KMS-11 (cell line): ENCODE measurements around the gene NPSR1.

Experiments
- H2AFZ ChIP-seq: fragments of 200-600 bp; sonication (generic); 2 replicates; pipeline ENCODE4 v1.6.1; 2016; ENCODE audit warnings: antibody characterized with exemption, mixed run types, low read depth
- H3K27ac ChIP-seq: fragments of 200-600 bp; sonication (generic); 2 replicates; pipeline ENCODE4 v1.6.1; 2016; ENCODE audit warnings: mild to moderate bottlenecking, mixed run types
- H3K27me3 ChIP-seq: fragments of 200-600 bp; sonication (generic); 2 replicates; pipeline ENCODE4 v1.6.1; 2017; ENCODE audit warnings: mild to moderate bottlenecking, low read depth, mixed run types, moderate library complexity; ENCODE audit not compliant: insufficient read depth
- H3K36me3 ChIP-seq: fragments of 200-600 bp; sonication (generic); 2 replicates; pipeline ENCODE4 v1.6.1; 2017; ENCODE audit warnings: mild to moderate bottlenecking, mixed run types; ENCODE audit not compliant: insufficient read depth
- H3K4me1 ChIP-seq: fragments of 200-600 bp; sonication (generic); 2 replicates; pipeline ENCODE4 v1.6.1; 2016; ENCODE audit warnings: mild to moderate bottlenecking, low read depth, mixed run types; ENCODE audit not compliant: poor library complexity, severe bottlenecking
- H3K4me2 ChIP-seq: fragments of 200-600 bp; sonication (generic); 2 replicates; pipeline ENCODE4 v1.7.0; 2016; ENCODE audit warnings: mild to moderate bottlenecking, mixed run types
- H3K4me3 ChIP-seq: fragments of 200-600 bp; sonication (generic); IDR thresholded peaks from 2 replicates; pipeline ENCODE4 v1.6.1; 2017; ENCODE audit warnings: low read depth, low read length, mixed read lengths; ENCODE audit not compliant: insufficient read depth
- H3K79me2 ChIP-seq: fragments of 200-600 bp; sonication (generic); 2 replicates; pipeline ENCODE4 v1.6.1; 2016; ENCODE audit warnings: low read depth, mixed run types; ENCODE audit not compliant: insufficient read depth
- H3K9ac ChIP-seq: fragments of 200-600 bp; sonication (generic); 2 replicates; pipeline ENCODE4 v1.6.1; 2016; ENCODE audit warnings: mild to moderate bottlenecking, mixed run types
- H4K20me1 ChIP-seq: fragments of 200-600 bp; sonication (generic); 2 replicates; pipeline ENCODE4 v1.6.1; 2016; ENCODE audit warnings: mild to moderate bottlenecking, mixed run types; ENCODE audit not compliant: insufficient read depth
- TF ChIP-seq, protein P1 (sequence below): fragments of 200-600 bp; sonication (generic); conservative IDR thresholded peaks from 2 replicates; pipeline ENCODE4 v1.6.1; 2017; ENCODE audit warnings: low read depth, mild to moderate bottlenecking, antibody characterized with exemption, low read length, moderate library complexity, mixed read lengths

Gene NPSR1

DNA sequence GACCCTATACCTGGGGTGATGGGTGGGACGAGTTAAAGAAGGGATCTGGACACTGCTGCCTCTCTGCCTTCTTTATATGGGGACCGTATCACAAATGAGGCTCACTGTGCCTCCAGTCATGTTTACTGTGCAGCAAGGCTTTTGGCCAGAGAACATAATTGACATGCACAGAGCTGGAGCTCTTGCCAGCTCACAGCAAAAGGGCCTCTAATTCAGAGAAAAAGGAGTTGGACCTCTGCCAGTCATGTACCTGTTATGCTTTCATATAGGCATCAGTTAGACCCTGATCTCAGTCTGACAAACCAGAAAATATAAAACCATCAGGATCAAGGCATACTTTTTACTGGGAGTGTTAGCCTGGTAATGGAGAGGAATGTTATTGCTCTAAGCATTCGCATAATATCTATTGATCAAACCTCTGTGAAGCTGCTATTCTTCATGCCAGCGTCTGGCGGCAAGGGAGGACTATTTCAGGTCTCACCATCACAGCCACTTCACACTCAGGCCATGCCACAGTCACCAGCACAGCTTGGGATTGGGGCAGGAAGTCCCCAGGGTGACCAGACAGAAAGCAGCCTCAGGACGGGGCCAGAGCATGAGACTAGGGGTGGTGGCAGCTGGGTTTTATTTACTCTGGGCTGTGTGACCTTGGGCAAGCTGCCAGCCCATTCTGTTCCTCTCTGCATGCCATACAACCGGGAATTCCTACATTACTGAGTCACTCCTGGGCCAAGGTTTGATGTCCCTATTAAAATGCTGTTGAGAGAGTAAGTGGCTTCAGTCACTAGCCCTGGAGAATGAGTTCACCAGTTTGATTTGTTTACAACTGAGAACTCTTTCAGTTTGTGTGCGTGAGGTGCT, 90.1 kb downstream of the NPSR1 start:
- Histone ChIP-seq H3K27me3 (no peaks in the 10 kb centered on the region), H3K27ac (peak overlapping the region; percentile 89), H3K4me1 (peaks cover 97% of the 10 kb centered on the region), H3K36me3 (no peaks in the 10 kb centered on the region), H2AFZ (peak overlapping the region; percentile 66), H3K79me2 (no peaks in the 10 kb centered on the region), H4K20me1 (no peaks in the 10 kb centered on the region), H3K4me2 (peak overlapping the region; percentile 97), H3K4me3 (no peak overlapping the region), H3K9ac (peak overlapping the region; percentile 41; the same call in 1 of the 2 replicates)
- TF ChIP-seq, protein P1, sequence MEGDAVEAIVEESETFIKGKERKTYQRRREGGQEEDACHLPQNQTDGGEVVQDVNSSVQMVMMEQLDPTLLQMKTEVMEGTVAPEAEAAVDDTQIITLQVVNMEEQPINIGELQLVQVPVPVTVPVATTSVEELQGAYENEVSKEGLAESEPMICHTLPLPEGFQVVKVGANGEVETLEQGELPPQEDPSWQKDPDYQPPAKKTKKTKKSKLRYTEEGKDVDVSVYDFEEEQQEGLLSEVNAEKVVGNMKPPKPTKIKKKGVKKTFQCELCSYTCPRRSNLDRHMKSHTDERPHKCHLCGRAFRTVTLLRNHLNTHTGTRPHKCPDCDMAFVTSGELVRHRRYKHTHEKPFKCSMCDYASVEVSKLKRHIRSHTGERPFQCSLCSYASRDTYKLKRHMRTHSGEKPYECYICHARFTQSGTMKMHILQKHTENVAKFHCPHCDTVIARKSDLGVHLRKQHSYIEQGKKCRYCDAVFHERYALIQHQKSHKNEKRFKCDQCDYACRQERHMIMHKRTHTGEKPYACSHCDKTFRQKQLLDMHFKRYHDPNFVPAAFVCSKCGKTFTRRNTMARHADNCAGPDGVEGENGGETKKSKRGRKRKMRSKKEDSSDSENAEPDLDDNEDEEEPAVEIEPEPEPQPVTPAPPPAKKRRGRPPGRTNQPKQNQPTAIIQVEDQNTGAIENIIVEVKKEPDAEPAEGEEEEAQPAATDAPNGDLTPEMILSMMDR: 0 out of 2 replicates have a peak, but pooled peaks have one; percentile 8

DNA sequence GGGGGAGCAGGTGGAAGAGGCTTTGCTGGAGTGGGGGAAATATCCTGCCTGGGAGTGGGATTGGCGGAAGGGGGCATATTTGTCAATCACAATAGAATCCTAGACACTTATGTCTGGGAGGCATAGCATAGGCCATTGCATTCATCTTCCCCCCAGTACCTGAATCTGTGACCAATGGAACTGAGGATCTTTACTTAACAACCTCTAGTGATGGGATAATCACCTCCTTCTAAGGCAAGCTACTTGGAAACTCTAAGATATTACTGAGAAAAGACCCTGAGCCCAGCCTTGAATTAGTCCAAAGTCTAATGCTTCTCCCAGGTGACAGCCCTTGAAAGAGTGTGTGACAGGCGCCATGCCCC, 90.7 kb downstream of the NPSR1 start:
- Histone ChIP-seq H3K4me1 (peaks cover 100% of the 10 kb centered on the region), H3K9ac (peak overlapping the region; percentile 41; the same call in 1 of the 2 replicates), H3K79me2 (no peaks in the 10 kb centered on the region), H3K36me3 (no peaks in the 10 kb centered on the region), H3K4me3 (no peak overlapping the region), H3K27ac (peak overlapping the region; percentile 89), H4K20me1 (no peaks in the 10 kb centered on the region), H3K27me3 (no peaks in the 10 kb centered on the region), H2AFZ (peak overlapping the region; percentile 66), H3K4me2 (peak overlapping the region; percentile 97)
- TF ChIP-seq, protein P1: no peak

DNA sequence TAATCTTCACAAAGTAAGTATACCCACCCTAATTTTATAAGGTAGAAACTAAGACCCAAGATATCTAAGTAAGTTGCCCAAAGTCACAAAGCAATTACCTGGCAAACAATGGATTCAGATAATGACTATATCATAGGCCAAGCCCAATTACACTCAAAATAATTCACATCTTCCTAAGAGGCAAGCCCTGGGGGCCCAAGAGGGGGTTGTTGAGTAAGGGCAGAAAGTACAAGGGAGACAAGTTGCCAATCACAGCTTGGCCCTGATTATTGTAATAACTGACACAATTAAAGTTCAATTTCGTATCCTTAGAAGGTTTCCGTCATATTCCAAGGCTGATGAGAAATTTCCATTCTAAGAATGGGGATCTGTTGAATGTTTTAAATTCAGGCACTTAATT, 91.4 kb downstream of the NPSR1 start:
- H2AFZ ChIP-seq: peak overlapping the region; percentile 66; the same call in 1 of the 2 replicates
- TF ChIP-seq, protein P1: no peak
- peaks cover 100% of the 10 kb centered on the region for H3K4me1 ChIP-seq

GRCh38 chr7:34750209-34750608, 92.2 kb downstream of the NPSR1 start:
- Histone ChIP-seq H3K9ac (peak overlapping the region; percentile 11; the same call in 1 of the 2 replicates), H3K27me3 (no peaks in the 10 kb centered on the region), H3K4me3 (no peak overlapping the region), H3K79me2 (no peaks in the 10 kb centered on the region), H2AFZ (peak overlapping the region; percentile 45; the same call in 1 of the 2 replicates), H3K36me3 (no peaks in the 10 kb centered on the region), H3K27ac (peak overlapping the region; percentile 89), H3K4me2 (peak overlapping the region; percentile 97; the same call in 1 of the 2 replicates), H3K4me1 (peaks cover 100% of the 10 kb centered on the region), H4K20me1 (no peaks in the 10 kb centered on the region)
- TF ChIP-seq, protein P1: no peak

More for the DNA sequence above, 91.4 kb downstream of the NPSR1 start:
- H3K36me3 ChIP-seq: no peaks in the 10 kb centered on the region
- no peaks in the 10 kb centered on the region for H3K27me3 ChIP-seq
- H3K4me3 ChIP-seq: no peak overlapping the region
- no peaks in the 10 kb centered on the region for H3K79me2 ChIP-seq
- H4K20me1 ChIP-seq: no peaks in the 10 kb centered on the region
- peak overlapping the region; percentile 89 for H3K27ac ChIP-seq
- H3K4me2 ChIP-seq: peak overlapping the region; percentile 97; the same call in 1 of the 2 replicates
- H3K9ac ChIP-seq: 0 out of 2 replicates have a peak overlapping the region, but pooled peaks have one; percentile 41
